ENCODE results near the gene SFRP5. TPM values are rescaled to one million over a fixed set of nuclear protein-coding genes. Genes with fewer than 3 reads are reported as not detected.

SFRP5 gene
- total RNA-seq, 1 donor from 2014 or later = 8.7 TPM

GRCh38 chr10:97752956-97753355 is 18.8 kb downstream of the SFRP5 start:
- no peak for DNase-seq
- Histone ChIP-seq H3K27ac (replicated peaks) (no peak overlapping the region), H3K36me3 (peaks cover 100% of the 10 kb centered on the region), H3K9me3 (replicated peaks) (no peaks in the 10 kb centered on the region), H3K4me3 (no peak overlapping the region), H3K4me1 (no peaks in the 10 kb centered on the region), H3K27me3 (ENCODE audit: low read depth) (no peaks in the 10 kb centered on the region)
- intact Hi-C loops (cut with micrococcal nuclease) = loop anchor here (10.0 kb wide), 1 partner anchor 122 kb away; no protein-coding TSS in a partner anchor
- TF ChIP-seq, protein P1, sequence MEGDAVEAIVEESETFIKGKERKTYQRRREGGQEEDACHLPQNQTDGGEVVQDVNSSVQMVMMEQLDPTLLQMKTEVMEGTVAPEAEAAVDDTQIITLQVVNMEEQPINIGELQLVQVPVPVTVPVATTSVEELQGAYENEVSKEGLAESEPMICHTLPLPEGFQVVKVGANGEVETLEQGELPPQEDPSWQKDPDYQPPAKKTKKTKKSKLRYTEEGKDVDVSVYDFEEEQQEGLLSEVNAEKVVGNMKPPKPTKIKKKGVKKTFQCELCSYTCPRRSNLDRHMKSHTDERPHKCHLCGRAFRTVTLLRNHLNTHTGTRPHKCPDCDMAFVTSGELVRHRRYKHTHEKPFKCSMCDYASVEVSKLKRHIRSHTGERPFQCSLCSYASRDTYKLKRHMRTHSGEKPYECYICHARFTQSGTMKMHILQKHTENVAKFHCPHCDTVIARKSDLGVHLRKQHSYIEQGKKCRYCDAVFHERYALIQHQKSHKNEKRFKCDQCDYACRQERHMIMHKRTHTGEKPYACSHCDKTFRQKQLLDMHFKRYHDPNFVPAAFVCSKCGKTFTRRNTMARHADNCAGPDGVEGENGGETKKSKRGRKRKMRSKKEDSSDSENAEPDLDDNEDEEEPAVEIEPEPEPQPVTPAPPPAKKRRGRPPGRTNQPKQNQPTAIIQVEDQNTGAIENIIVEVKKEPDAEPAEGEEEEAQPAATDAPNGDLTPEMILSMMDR (IDR thresholded peaks at IDR 0.05; ENCODE audit: borderline replicate concordance) = no peak

GRCh38 chr10:97748116-97748515 is 23.7 kb downstream of the SFRP5 start:
- intact Hi-C loops (cut with micrococcal nuclease) = no loop called here
- no peak for DNase-seq
- Histone ChIP-seq H3K27ac (replicated peaks) (no peak overlapping the region), H3K4me1 (peaks cover 13% of the 10 kb centered on the region), H3K4me3 (no peak overlapping the region), H3K27me3 (ENCODE audit: low read depth) (no peaks in the 10 kb centered on the region), H3K9me3 (replicated peaks) (no peaks in the 10 kb centered on the region), H3K36me3 (peaks cover 96% of the 10 kb centered on the region)
- TF ChIP-seq, protein P1 (IDR thresholded peaks at IDR 0.05; ENCODE audit: borderline replicate concordance) = no peak

- peaks cover 91% of the 10 kb centered on the region for H3K36me3 ChIP-seq
- intact Hi-C loops (cut with micrococcal nuclease) = no loop called here
These were observed 24.2 kb downstream of the SFRP5 start for GRCh38 chr10:97747573-97747972.

GRCh38 chr10:97744405-97745035 is 27.3 kb downstream of the SFRP5 start:
- H3K4me3 ChIP-seq = no peak overlapping the region
- intact Hi-C loops (cut with micrococcal nuclease) = no loop called here
- H3K4me1 ChIP-seq = peaks cover 20% of the 10 kb centered on the region
- peaks cover 71% of the 10 kb centered on the region for H3K36me3 ChIP-seq
- DNase-seq = no peak
- no peaks in the 10 kb centered on the region for H3K27me3 ChIP-seq (ENCODE audit: low read depth)
- TF ChIP-seq, protein P1 (IDR thresholded peaks at IDR 0.05; ENCODE audit: borderline replicate concordance) = no peak
- no peaks in the 10 kb centered on the region for H3K9me3 ChIP-seq (replicated peaks)
- no peak overlapping the region for H3K27ac ChIP-seq (replicated peaks)

More at GRCh38 chr10:97747573-97747972, 24.2 kb downstream of the SFRP5 start:
- TF ChIP-seq, protein P1 (IDR thresholded peaks at IDR 0.05; ENCODE audit: borderline replicate concordance) = no peak
- peaks cover 18% of the 10 kb centered on the region for H3K4me1 ChIP-seq
- no peaks in the 10 kb centered on the region for H3K27me3 ChIP-seq (ENCODE audit: low read depth)
- no peak overlapping the region for H3K27ac ChIP-seq (replicated peaks)
- H3K4me3 ChIP-seq = no peak overlapping the region
- no peak for DNase-seq
- no peaks in the 10 kb centered on the region for H3K9me3 ChIP-seq (replicated peaks)

DNA sequence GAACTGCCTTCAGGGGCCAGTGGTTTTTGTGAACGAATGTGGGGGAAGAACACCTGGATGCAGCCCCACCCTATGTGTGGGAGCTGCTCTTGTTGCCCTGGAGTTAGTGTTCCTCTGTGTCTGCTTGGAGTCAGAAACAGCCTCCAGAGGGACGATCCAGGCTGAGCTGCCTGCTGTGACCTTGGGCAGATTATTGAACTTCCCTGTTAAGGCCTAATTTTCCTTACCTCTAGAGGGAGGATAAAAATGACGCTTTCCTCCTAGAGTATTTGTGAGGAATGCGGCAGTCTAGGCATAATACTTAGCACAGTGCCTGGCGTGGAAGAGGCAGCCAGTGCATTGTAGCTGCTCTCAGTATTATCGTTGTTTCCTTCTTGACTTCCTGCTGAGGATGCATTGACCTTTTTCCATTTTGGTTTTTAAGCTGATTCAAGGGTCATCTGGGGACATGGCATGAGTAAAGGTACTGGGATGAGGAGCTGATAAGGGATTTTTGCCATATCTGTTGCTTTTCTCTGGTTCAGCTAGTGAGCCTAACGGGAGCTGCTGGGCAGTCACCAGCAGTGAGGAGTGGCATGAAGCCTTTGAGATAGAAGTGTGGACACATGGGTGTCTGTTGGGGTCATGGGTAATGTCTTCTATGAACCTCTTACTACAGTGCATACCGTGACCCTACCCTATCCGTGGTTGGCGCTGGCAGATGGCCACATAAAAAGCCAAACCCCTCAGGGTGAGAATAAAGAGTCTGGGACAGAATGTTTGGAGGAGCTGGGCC is 28.4 kb downstream of the SFRP5 start:
- Histone ChIP-seq H3K9me3 (replicated peaks) (no peaks in the 10 kb centered on the region), H3K27me3 (ENCODE audit: low read depth) (no peaks in the 10 kb centered on the region), H3K36me3 (peaks cover 59% of the 10 kb centered on the region), H3K4me1 (peaks cover 25% of the 10 kb centered on the region), H3K27ac (replicated peaks) (no peak overlapping the region), H3K4me3 (no peak overlapping the region)
- intact Hi-C loops (cut with micrococcal nuclease) = no loop called here
- TF ChIP-seq, protein P1 (IDR thresholded peaks at IDR 0.05; ENCODE audit: borderline replicate concordance) = no peak
- no peak for DNase-seq
